ENCODE data around the gene STXBP5. TPM values are rescaled to one million over a fixed set of nuclear protein-coding genes. Genes with fewer than 3 reads are reported as not detected.
A peak's percentile ranks its signal among the peaks of the same experiment; 100 is the strongest.

STXBP5 gene
- total and polyA plus RNA-seq, 9 of the 15 experiments (the other 6 are each of a cell fraction or from before 2014, with no cell fraction given), result 23.3 to 172 (median 71.5) TPM

- peaks cover 78% of the 10 kb centered on the region for H3K36me3 ChIP-seq (ENCODE audit: control insufficient read depth, insufficient read depth, low read length)
- no peaks in the 10 kb centered on the region for H3K9me1 ChIP-seq (ENCODE audit: control insufficient read depth, insufficient read depth, low read length)
- H3K4me1 ChIP-seq (replicated peaks in 1 of 2; ENCODE audit: control insufficient read depth in 2 of 2, insufficient read depth in 2 of 2, low read length in 2 of 2), result no peaks in the 10 kb centered on the region
- FAIRE-seq (no peak), ATAC-seq (no peak; the same call in 2 of the 3 replicates), DNase-seq (ENCODE audit: extremely low read depth in 1 of 4, low spot score in 3 of 4) (no peak)
- no peaks in the 10 kb centered on the region for H3K27me3 ChIP-seq (ENCODE audit: control insufficient read depth in 2 of 2, insufficient read depth in 2 of 2, low read length in 2 of 2)
- POLR2A ChIA-PET, result interaction anchor here (0.6 to 1.1 kb wide), 3 partner anchors 30 to 529 kb away, joined by 3 to 4 read pairs (median 3); no protein-coding TSS in a partner anchor
- in situ Hi-C loops (cut with MboI) (no loop called here), intact Hi-C loops (cut with micrococcal nuclease) (no loop called here)
- no peak for TF ChIP-seq SP2 (IDR thresholded peaks at IDR 0.05; ENCODE audit: extremely low read depth, low read depth, low read length, poor library complexity, severe bottlenecking)
- no peak overlapping the region for H3K9ac ChIP-seq (ENCODE audit: insufficient read depth in 1 of 2, low read depth in 2 of 2, low read length in 2 of 2)
- no peak overlapping the region for H3K4me3 ChIP-seq
- no peaks in the 10 kb centered on the region for H3K79me2 ChIP-seq (ENCODE audit: control insufficient read depth, insufficient read depth, low read length)
- BruUV-seq (replicated peaks), result no TSS peak
- WGBS (ENCODE audit: insufficient coverage, low coverage, missing lambda C conversion rate), result 88% methylated on average over 6 of the region's 6 CpGs
- no peak overlapping the region for H3K4me2 ChIP-seq (ENCODE audit: insufficient read depth, low read length)
- CTCF ChIA-PET (ENCODE audit: low intra/inter-chr PET ratio), result no interaction called here
- no peaks in the 10 kb centered on the region for H3K9me3 ChIP-seq (replicated peaks; ENCODE audit: control insufficient read depth, insufficient read depth, low read depth, low read length)
- H4K20me1 ChIP-seq (replicated peaks; ENCODE audit: control insufficient read depth, insufficient read depth, low read length), result no peaks in the 10 kb centered on the region
- H2AFZ ChIP-seq (ENCODE audit: low read depth, low read length), result no peak overlapping the region
- no peak overlapping the region for H3K27ac ChIP-seq (ENCODE audit: extremely low read depth, low read depth, low read length)
Observed at GRCh38 chr6:147384737-147385710, 180.8 kb downstream of the STXBP5 start.

- Histone ChIP-seq H3K4me3 (no peak overlapping the region), H3K4me1 (replicated peaks in 1 of 2; ENCODE audit: control insufficient read depth in 2 of 2, insufficient read depth in 2 of 2, low read length in 2 of 2) (no peaks in the 10 kb centered on the region), H3K79me2 (ENCODE audit: control insufficient read depth, insufficient read depth, low read length) (no peaks in the 10 kb centered on the region), H3K9ac (ENCODE audit: insufficient read depth in 1 of 2, low read depth in 2 of 2, low read length in 2 of 2) (no peak overlapping the region), H3K9me1 (ENCODE audit: control insufficient read depth, insufficient read depth, low read length) (no peaks in the 10 kb centered on the region), H3K9me3 (replicated peaks; ENCODE audit: control insufficient read depth, insufficient read depth, low read depth, low read length) (no peaks in the 10 kb centered on the region), H3K27ac (ENCODE audit: extremely low read depth, low read depth, low read length) (no peak overlapping the region), H2AFZ (ENCODE audit: low read depth, low read length) (no peak overlapping the region), H3K36me3 (ENCODE audit: control insufficient read depth, insufficient read depth, low read length) (peaks cover 34% of the 10 kb centered on the region), H4K20me1 (replicated peaks; ENCODE audit: control insufficient read depth, insufficient read depth, low read length) (no peaks in the 10 kb centered on the region), H3K27me3 (ENCODE audit: control insufficient read depth in 2 of 2, insufficient read depth in 2 of 2, low read length in 2 of 2) (no peaks in the 10 kb centered on the region), H3K4me2 (ENCODE audit: insufficient read depth, low read length) (no peak overlapping the region)
- 88% methylated on average over 1 of the region's 1 CpG for WGBS (ENCODE audit: insufficient coverage, low coverage, missing lambda C conversion rate)
- no peak for TF ChIP-seq L3MBTL2 (IDR thresholded peaks at IDR 0.05)
- TF ChIP-seq SUPT5H (IDR thresholded peaks at IDR 0.05), result peak; percentile 35; the same call in 1 of the 2 replicates
- TF ChIP-seq RB1 (IDR thresholded peaks at IDR 0.05; ENCODE audit: low read depth), result no peak
- no peak for TF ChIP-seq SETDB1 (IDR thresholded peaks at IDR 0.05; ENCODE audit: low read length)
- in situ Hi-C loops (cut with MboI) (no loop called here), intact Hi-C loops (cut with micrococcal nuclease) (no loop called here)
- FAIRE-seq, result no peak
- DNase-seq (ENCODE audit: extremely low read depth in 1 of 4, low spot score in 3 of 4), result no peak
- ChIA-PET POLR2A (no interaction called here), CTCF (ENCODE audit: low intra/inter-chr PET ratio) (interaction anchor here (0.7 to 1.5 kb wide), 3 partner anchors 10 to 781 kb away, joined by 3 read pairs; no protein-coding TSS in a partner anchor)
- no TSS peak for BruUV-seq (replicated peaks)
- ATAC-seq, result no peak
Observed at GRCh38 chr6:147389463-147389862, 185.2 kb downstream of the STXBP5 start.

Data from K562 (cell line).